ENCODE measurements around the gene CCR7. TPM values are rescaled to one million over a fixed set of nuclear protein-coding genes. Genes with fewer than 3 reads are reported as not detected.
A peak's percentile ranks its signal among the peaks of the same experiment; 100 is the strongest.
"Not testable (repeated sequence)": the region's sequence is repeated elsewhere in the genome, so short reads cannot be mapped to it uniquely, and the experiment has no call there.

The CCR7 gene
- total RNA-seq, 1 donor from 2014 or later: not detected

DNA sequence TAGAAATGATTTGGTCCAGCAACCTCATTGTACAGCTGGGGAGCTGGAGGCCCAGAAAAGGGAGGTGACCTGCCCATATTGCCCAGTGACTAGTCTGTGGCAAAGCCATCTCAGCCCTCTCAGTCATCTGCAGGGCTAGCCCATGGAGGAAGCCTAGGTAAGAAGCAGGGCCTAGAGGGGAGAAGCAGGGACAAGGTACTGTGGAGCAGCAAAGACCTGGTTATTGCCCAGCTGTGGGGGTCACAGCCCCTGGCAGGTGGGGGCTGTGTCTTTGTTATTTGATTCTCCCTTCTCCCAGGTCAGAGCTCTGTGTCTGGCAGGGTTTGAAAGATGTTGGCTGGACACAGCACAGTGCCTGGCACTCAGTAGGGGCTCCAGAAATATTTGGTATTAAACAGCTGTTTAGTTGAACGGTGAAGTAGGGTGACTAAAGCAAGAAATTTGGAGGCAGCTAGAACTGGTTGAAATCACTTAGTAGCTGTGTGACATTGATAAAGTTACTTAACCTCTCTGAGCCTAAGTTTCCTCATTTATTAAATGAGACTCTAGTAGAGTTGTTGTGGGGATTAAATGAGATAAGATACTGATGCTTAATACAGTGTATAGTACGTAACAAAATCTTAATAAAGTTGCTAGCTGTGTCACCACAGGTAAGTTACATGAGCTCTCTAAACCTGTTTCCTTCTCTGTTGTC, 17.3 kb downstream of the CCR7 start:
- peaks cover 50% of the 10 kb centered on the region for H3K4me1 ChIP-seq (ENCODE audit: insufficient read depth, low read length)
- peak overlapping the region; percentile 4 for H2AFZ ChIP-seq (ENCODE audit: low read depth, low read length)
- no peak for FAIRE-seq
- no peaks in the 10 kb centered on the region for H4K20me1 ChIP-seq (ENCODE audit: insufficient read depth, low read length)
- no peaks in the 10 kb centered on the region for H3K9me3 ChIP-seq (ENCODE audit: insufficient read depth, low read depth, low read length)
- no peaks in the 10 kb centered on the region for H3K36me3 ChIP-seq (ENCODE audit: insufficient read depth, low read length)
- no peak overlapping the region for H3K4me2 ChIP-seq (ENCODE audit: low read length)
- peak overlapping the region; percentile 1 for H3K9ac ChIP-seq (ENCODE audit: low read length)
- TF ChIP-seq, protein P1, sequence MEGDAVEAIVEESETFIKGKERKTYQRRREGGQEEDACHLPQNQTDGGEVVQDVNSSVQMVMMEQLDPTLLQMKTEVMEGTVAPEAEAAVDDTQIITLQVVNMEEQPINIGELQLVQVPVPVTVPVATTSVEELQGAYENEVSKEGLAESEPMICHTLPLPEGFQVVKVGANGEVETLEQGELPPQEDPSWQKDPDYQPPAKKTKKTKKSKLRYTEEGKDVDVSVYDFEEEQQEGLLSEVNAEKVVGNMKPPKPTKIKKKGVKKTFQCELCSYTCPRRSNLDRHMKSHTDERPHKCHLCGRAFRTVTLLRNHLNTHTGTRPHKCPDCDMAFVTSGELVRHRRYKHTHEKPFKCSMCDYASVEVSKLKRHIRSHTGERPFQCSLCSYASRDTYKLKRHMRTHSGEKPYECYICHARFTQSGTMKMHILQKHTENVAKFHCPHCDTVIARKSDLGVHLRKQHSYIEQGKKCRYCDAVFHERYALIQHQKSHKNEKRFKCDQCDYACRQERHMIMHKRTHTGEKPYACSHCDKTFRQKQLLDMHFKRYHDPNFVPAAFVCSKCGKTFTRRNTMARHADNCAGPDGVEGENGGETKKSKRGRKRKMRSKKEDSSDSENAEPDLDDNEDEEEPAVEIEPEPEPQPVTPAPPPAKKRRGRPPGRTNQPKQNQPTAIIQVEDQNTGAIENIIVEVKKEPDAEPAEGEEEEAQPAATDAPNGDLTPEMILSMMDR (IDR thresholded peaks at IDR 0.05; ENCODE audit: insufficient read depth, low read depth, low read length): no peak
- no peak for TF ChIP-seq EZH2 (IDR thresholded peaks at IDR 0.05; ENCODE audit: insufficient read depth, low read length)
- no peaks in the 10 kb centered on the region for H3K79me2 ChIP-seq (ENCODE audit: insufficient read depth, low read length)
- Mint-ChIP-seq H3K4me1 (ENCODE audit: low read depth, unreplicated experiment) (peaks cover 22% of the 10 kb centered on the region), H3K27me3 (ENCODE audit: low read depth, unreplicated experiment) (peaks cover 15% of the 10 kb centered on the region), H3K4me3 (ENCODE audit: unreplicated experiment) (no peak overlapping the region), H3K9me3 (ENCODE audit: unreplicated experiment) (peaks cover 5% of the 10 kb centered on the region), H3K27ac (ENCODE audit: unreplicated experiment) (no peak overlapping the region), H3K36me3 (ENCODE audit: low read depth, unreplicated experiment) (no peaks in the 10 kb centered on the region)
- no peak overlapping the region for H3K4me3 ChIP-seq (ENCODE audit: insufficient read depth, low read depth, low read length)
- no peak overlapping the region for H3K27ac ChIP-seq (ENCODE audit: low read depth, low read length)
- H3K27me3 ChIP-seq (ENCODE audit: insufficient read depth, low read length): no peaks in the 10 kb centered on the region
- DNase-seq (ENCODE audit: low read depth): no peak

DNA sequence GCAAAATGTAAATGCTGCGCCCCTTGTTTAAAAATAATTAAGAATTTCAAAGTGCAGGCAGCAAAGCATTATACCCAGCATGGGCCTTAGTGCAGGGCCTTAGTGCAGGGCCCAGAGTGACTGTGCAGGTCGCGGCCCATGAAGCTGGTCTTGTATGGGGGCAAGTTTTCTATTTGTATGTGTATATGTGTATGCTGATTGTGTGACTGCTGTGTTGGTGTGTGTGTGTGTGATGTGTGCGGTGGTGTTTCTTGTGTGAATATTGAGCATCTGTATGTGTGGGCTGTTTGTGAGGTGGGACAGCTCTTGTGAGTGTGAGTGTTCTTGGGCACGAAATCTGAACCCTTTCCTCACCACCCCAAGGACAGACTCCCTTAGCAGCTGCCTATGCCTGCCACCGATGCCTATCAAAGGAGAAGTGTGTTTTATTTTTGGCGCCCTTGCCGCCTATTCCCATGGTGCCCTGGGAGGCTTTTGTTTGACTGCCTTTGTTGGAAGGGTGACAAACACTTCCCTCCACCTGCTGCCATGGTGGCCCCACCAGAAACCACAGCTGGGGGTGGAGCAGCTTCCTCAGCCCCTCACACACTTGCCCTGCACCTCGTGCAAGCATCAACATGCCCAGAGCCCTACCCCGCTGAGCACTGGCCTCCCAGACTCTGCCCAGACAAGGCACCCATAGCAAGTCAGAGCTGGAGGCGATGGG, 18.0 kb downstream of the CCR7 start:
- Mint-ChIP-seq H3K27me3 (ENCODE audit: low read depth, unreplicated experiment) (peaks cover 15% of the 10 kb centered on the region), H3K4me1 (ENCODE audit: low read depth, unreplicated experiment) (peaks cover 27% of the 10 kb centered on the region), H3K9me3 (ENCODE audit: unreplicated experiment) (peaks cover 5% of the 10 kb centered on the region), H3K27ac (ENCODE audit: unreplicated experiment) (no peak overlapping the region), H3K36me3 (ENCODE audit: low read depth, unreplicated experiment) (no peaks in the 10 kb centered on the region), H3K4me3 (ENCODE audit: unreplicated experiment) (no peak overlapping the region)
- Histone ChIP-seq H3K9me3 (ENCODE audit: insufficient read depth, low read depth, low read length) (no peaks in the 10 kb centered on the region), H4K20me1 (ENCODE audit: insufficient read depth, low read length) (no peaks in the 10 kb centered on the region), H2AFZ (ENCODE audit: low read depth, low read length) (peak overlapping the region; percentile 4), H3K36me3 (ENCODE audit: insufficient read depth, low read length) (no peaks in the 10 kb centered on the region), H3K4me3 (ENCODE audit: insufficient read depth, low read depth, low read length) (no peak overlapping the region), H3K4me2 (ENCODE audit: low read length) (no peak overlapping the region), H3K79me2 (ENCODE audit: insufficient read depth, low read length) (no peaks in the 10 kb centered on the region), H3K9ac (ENCODE audit: low read length) (peak overlapping the region; percentile 1), H3K27me3 (ENCODE audit: insufficient read depth, low read length) (no peaks in the 10 kb centered on the region), H3K4me1 (ENCODE audit: insufficient read depth, low read length) (peaks cover 50% of the 10 kb centered on the region), H3K27ac (ENCODE audit: low read depth, low read length) (no peak overlapping the region)
- DNase-seq (ENCODE audit: low read depth) (no peak), FAIRE-seq (no peak)
- no peak for TF ChIP-seq EZH2 (IDR thresholded peaks at IDR 0.05; ENCODE audit: insufficient read depth, low read length)
- TF ChIP-seq, protein P1 (IDR thresholded peaks at IDR 0.05; ENCODE audit: insufficient read depth, low read depth, low read length): no peak

DNA sequence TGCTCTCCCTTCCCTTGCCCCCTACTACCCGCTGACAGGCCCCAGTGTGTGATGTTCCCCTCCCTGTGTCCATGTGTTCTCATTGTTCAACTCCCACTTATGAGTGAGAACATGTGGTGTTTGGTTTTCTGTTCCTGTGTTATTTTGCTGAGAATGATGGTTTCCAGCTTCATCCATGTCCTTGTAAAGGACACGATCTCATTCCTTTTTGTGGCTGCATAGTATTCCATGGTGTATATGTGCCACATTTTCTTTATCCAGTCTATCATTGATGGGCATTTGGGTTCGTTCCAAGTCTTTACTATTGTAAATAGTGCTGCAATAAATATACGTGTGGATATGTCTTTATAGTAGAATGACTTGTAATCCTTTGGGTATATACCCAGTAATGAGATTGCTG, 18.8 kb downstream of the CCR7 start:
- Mint-ChIP-seq H3K27me3 (ENCODE audit: low read depth, unreplicated experiment) (peaks cover 17% of the 10 kb centered on the region), H3K4me1 (ENCODE audit: low read depth, unreplicated experiment) (peaks cover 22% of the 10 kb centered on the region)
- H3K4me3 Mint-ChIP-seq (ENCODE audit: unreplicated experiment); H3K9me3 Mint-ChIP-seq (ENCODE audit: unreplicated experiment); H3K4me3 ChIP-seq (ENCODE audit: insufficient read depth, low read depth, low read length); H3K36me3 ChIP-seq (ENCODE audit: insufficient read depth, low read length); H3K4me2 ChIP-seq (ENCODE audit: low read length); DNase-seq (ENCODE audit: low read depth); H3K27me3 ChIP-seq (ENCODE audit: insufficient read depth, low read length); FAIRE-seq; H3K27ac Mint-ChIP-seq (ENCODE audit: unreplicated experiment); H4K20me1 ChIP-seq (ENCODE audit: insufficient read depth, low read length); H2AFZ ChIP-seq (ENCODE audit: low read depth, low read length); H3K27ac ChIP-seq (ENCODE audit: low read depth, low read length); H3K9me3 ChIP-seq (ENCODE audit: insufficient read depth, low read depth, low read length); H3K79me2 ChIP-seq (ENCODE audit: insufficient read depth, low read length); H3K36me3 Mint-ChIP-seq (ENCODE audit: low read depth, unreplicated experiment); H3K9ac ChIP-seq (ENCODE audit: low read length): not testable (repeated sequence)
- H3K4me1 ChIP-seq (ENCODE audit: insufficient read depth, low read length): peaks cover 50% of the 10 kb centered on the region

All from astrocyte (in vitro differentiated cells and primary cell).